GM19043 (cell line): ENCODE data around the gene MYO5A.
"Not testable (repeated sequence)": the region's sequence is repeated elsewhere in the genome, so short reads cannot be mapped to it uniquely, and the experiment has no call there.

ENCODE experiments used
- ATAC-seq: cut with Tn5 transposase; IDR thresholded peaks from one replicate; pipeline ENCODE4 v1.9.1; 2021; ENCODE audit warnings: low read depth; ENCODE audit not compliant: unreplicated experiment

MYO5A gene

GRCh38 chr15:52301265-52301847 is 227.3 kb downstream of the MYO5A start:
- ATAC-seq = no peak

- no peak for ATAC-seq
Measured at GRCh38 chr15:52295421-52296001, 233.2 kb downstream of the MYO5A start, which contains the start of gene MYO5C. TSS of gene MYO5C (minus strand) at chr15:52295804. CDS start at chr15:52295636, 168 bp downstream.

- no peak for ATAC-seq
Measured at GRCh38 chr15:52294881-52295420, 233.7 kb downstream of the MYO5A start.

DNA sequence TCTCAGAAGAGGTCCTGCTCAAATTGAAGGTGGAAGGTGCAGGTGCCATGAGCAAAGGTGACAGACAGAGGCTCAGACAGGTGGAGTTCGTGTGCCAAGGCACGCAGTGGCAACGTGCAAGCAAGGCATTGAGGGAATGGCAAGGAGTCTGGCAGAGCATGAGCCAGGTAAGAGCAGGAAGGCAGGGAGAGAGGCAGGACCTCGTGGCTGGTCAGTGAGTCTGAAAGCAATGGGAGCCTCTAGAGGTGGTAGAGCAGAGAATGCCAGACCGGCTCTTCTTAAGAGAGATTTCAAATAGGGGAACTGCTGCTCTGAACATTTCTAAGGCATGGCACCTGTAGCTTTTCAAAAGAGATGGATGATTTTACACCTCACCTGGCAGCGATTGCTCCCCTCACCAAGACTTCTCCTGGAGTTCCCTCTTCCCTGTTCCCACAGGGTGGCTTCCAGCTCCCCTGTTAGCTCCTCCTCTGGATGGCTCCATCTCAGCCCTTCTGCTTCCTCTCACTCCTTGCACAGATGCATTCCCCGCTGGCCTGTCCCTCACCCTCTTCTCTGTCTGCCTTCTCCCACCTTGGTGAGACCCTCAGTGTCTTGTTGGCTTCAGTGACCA is 235.8 kb downstream of the MYO5A start:
- ATAC-seq = no peak

GRCh38 chr15:52291204-52291603 is 237.5 kb downstream of the MYO5A start:
- no peak for ATAC-seq

DNA sequence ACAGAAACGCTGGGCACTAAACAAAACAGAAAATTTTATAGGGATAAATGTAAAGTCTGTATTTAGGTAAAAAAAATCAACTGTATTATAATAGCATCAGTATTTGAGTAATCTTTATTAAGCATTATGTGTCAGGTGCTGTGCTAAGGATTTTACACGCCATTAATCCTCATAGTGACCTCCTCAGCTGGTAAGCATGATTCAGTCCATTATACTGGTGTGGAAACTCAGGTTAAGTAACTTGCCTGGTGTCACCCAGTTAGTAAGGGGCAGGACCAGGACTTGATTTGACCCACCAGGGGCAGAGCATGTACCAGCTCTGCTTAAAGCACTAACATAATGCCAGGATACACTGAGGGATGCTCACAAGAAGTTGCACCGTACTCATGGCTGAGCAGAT is 237.9 kb downstream of the MYO5A start:
- no peak for ATAC-seq

GRCh38 chr15:52290329-52290728 is 238.4 kb downstream of the MYO5A start:
- no peak for ATAC-seq

DNA sequence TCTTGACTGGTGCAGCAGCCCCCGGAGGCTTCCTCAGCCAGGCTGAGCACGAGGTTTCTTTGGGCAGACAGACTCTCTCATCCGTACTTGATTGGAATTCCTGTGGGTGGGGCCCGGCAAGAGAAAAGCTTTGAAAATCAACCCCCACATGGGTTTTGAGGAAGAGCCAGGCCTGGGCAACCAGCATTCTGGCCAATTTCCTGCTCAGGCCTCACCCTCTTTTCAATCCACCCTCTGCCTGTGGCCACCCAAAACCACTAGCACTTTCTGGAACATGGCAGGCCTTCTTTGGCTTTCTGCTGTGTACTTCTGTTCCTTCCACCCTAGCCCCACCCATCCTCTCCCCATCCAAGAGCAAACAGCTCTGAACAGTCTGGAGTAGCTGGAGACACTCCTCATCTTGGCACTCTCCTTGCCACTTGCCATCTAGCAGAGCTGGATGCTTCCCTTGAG is 239.0 kb downstream of the MYO5A start:
- ATAC-seq = no peak

DNA sequence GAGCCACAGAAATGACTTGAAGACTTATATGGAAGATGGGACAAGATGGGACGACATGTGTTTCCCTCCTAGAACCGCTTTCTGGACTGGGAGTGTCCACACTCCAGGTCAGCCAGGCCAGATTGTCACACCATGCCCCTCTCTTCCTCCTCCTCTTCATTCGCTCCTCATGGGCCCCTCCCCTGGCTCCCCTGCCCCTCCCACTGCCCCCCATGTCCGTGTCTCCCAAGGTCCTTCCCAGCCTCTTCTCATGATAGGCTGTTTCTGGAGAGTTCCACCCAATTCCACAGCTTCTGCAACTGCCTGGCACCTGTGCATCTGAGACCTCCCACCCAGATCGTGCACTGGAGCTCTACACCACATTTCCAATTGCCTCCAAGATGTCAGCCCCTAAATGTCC is 239.7 kb downstream of the MYO5A start:
- ATAC-seq = no peak

DNA sequence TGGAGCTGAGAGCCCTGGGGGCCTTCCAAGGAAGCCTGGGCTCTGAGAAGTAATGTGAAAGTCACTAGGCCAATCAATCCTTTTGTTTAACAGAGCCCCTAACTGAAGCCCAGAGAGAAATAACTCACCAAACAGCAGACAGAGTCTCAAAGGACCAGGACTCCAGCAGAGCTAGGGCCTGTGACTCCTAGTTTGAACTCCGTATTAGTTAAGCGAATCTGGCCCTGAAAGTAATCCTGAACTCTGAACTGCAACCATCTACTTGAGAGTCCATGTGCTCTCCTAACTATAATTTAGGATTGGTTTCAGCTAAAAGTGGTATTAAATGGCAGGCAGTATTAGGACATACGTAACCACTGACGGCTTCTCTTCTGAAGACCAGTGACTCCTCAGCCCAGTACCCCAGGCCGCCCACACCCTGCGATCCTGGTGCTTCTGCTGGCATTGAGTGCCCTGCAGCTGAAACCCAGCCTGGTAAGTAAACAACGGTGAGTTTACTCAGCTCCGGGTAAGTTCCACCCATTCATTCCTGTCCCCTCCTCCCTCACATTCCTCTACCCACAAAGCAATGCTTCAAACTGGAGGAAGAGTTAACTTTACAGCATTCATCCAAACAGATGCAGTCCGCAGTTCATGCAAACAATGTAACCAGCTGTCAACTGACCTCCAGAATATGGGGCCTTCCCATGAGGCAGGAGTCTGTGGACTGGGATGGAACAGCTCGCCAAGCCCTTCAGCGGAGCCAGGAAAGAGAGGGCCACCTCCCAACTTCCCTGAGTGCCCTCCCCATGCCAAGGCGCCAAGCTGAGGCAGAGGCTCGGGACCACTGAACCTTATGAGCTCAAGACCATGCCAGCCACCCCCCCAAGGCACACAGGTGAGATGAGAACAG is 240.4 kb downstream of the MYO5A start:
- no peak for ATAC-seq

DNA sequence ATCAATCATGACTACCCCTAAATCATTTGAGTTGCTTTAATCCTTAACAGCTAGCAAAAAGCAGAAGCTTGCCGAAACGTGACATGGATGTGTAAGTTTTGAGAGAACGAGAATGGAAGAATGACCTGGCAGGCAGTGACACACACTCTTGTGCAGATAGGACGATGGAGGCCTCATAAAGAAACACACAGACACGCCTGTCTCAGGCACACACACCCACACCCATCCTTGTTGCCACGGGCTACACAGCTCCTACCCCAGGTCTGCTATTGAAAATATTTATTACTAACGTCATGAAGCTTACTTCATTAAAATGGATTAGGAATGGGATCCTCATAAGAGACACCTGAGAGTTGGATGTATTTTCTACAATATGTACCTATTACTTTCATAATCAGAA is 241.6 kb downstream of the MYO5A start:
- ATAC-seq = no peak

DNA sequence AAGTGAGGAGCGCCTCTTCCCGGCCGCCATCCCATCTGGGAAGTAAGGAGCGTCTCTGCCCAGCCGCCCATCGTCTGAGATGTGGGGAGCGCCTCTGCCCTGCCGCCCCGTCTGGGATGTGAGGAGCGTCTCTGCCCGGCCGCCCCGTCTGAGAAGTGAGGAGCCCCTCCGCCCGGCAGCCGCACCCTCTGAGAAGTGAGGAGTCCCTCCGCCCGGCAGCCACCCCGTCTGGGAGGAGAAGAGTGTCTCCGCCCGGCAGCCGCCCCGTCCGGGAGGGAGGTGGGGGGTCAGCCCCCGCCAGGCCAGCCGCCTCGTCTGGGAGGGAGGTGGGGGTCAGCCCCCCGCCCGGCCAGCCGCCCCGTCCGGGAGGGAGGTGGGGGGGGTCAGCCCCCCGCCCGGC is 242.7 kb downstream of the MYO5A start:
- not testable (repeated sequence) for ATAC-seq

DNA sequence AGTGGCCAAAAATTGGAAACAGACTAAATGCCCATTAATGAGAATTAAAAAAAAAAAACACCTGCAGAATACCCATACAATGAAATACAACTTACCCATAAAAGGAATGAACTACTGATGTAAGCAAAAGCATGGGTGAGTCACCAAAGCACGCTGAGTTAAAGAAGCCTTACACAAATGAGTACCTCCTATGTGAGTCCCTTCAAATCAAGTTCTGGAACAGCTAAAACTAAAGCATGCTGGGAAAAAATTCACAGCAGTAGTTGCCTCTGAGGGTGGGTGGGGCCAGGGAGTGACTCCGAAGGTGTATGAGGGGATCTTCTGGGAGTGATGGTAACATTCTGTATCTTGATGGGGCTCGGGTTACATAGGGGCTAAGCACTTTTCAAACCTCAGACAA is 244.5 kb downstream of the MYO5A start:
- ATAC-seq = no peak

DNA sequence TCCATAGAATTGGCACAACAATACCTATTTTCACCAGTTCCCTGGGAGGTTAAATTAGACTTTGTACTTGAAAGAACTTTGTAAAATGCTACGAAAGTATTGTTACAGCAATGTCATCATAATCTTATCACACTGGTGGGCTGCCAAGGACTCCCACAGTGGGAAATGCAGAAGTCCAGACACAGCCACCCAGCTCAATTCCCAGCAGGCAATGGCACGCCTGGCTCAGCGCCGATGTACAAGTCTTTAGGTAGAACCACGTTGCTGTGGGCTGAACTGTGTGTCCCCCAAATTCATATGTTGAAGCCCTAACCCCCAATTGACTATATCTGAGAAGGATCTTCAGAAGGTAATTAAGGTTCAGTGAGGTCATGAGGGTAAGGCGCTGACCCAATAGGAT is 245.4 kb downstream of the MYO5A start:
- ATAC-seq = no peak

- no peak for ATAC-seq
Measured at GRCh38 chr15:52282418-52282817, 246.3 kb downstream of the MYO5A start.

- no peak for ATAC-seq
Measured at GRCh38 chr15:52281085-52282035, 247.3 kb downstream of the MYO5A start.

DNA sequence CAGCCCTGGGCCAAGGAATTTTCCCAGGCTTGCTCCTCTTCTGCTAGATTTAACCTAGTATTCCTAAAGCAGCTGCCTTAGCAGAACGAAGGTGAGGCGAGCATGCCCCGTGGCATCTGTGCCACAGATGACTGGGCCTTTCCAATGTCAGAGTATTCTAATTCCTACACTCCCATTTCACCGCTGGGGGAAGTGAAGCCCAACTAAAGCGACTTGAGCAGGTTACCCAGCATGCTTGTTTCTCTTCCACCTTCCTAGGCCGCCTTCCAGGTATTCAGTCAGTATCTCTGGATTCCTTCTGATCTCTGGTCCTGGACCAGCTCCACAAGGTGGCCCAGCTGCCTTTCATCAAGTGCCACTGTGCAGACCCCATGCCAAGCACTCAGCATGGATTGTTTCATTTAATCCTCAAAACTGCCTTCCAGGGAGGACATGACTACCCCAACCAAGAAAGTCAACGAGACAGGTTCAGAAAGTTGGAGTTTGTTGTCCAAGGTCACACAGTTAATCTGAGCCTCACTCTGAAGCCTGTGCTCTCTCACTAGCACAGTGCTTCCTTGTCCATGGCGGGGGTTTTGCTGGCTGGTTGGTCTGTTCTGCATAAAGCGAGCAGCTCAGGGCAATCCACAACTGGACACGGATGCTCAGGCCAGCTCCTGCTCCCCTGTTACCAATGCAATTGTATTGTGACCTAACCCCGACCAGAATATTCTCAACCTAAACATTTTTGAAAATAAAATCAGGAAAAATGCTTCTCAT is 248.2 kb downstream of the MYO5A start:
- ATAC-seq = no peak

- ATAC-seq = no peak
Measured at GRCh38 chr15:52278636-52279367, 249.9 kb downstream of the MYO5A start.
